DOHH2 (cell line): ENCODE data around the gene ARID4B.

Experiments
- CTCF ChIP-seq: fragments of 200-600 bp; sonication (generic); IDR thresholded peaks from one replicate; pipeline ENCODE4 v1.5.1; 2014; ENCODE audit warnings: antibody characterized with exemption, mild to moderate bottlenecking, low read depth, low read length; ENCODE audit not compliant: poor library complexity, severe bottlenecking
- EZH2phosphoT487 ChIP-seq: fragments of 200-600 bp; sonication (generic); IDR thresholded peaks from 2 replicates; pipeline ENCODE4 v1.6.1; 2017; ENCODE audit warnings: borderline replicate concordance, mild to moderate bottlenecking, antibody characterized with exemption, low read length, moderate library complexity, mixed read lengths

- TF ChIP-seq CTCF = no peak
- TF ChIP-seq EZH2phosphoT487 = no peak
Observed at GRCh38 chr1:235157150-235157549, 170.8 kb downstream of the ARID4B start.
